Smooth muscle cell of the brain vasculature (primary cell): ENCODE data around the gene GIPR.

ENCODE experiments used
- DNase-seq: peaks from one replicate; pipeline ENCODE4 v3.0.0-alpha.2; 2012; ENCODE audit warnings: low read depth, low spot score

GIPR gene

DNA sequence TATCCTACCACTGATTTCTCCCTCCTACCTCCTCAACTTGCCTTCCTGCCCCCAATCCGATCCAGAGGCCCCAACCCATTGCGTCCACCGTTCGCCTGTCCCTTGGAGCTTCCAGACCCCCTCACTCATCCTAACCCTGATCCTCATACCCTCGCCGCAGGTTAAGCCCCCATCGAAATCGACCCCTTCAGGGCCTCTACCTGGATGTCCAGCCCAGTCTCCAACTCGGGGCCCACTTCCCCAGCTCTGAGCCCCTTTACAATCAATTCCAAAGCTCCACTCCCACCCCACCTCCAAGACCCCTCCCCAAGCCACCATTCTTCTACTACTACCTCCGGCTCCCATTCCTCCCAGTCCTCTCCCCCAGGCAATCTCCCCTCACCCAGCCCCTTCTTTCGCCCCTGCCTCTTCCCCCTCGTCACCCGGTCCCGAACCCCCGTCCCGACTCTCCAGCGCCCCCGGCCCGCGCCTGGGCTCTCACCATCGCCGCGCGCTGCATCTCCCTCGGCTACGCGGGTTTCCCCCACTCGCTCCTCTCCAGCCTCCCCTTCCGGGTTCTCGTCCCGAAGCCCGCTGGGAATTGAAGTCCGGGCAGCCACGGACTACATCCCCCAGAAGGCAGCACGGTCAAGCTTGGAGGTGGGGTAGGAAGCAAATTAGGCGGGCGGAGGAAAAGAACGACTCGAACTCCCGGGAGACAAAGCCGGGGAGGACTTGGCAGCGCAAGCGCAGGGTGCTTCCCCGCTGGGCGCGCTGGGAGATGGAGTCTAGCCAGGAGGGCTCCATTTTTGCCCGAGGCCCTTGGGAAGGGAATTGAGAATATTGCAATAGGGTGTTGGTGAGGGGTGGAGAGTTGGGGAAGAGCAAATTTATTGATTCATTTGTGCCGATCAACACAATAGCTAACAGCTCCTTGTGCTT is 62.6 kb downstream of the GIPR start, which contains the start of gene FBXO46:
TSS of gene FBXO46 (minus strand) at position 529 of the 921 bp plus-strand sequence. CDS start 17,401 bp downstream, outside the sequence.
- peak; percentile 90 for DNase-seq
